Measurements from ENCODE around the gene STRADB. TPM values are rescaled to one million over a fixed set of nuclear protein-coding genes. Genes with fewer than 3 reads are reported as not detected.

The STRADB gene
- total RNA-seq, 1 experiment from 2014 or later, result 17.4 TPM

- CTCF ChIA-PET, result interaction anchor here (1.3 kb wide), 1 partner anchor 27 kb away, joined by 3 read pairs; no protein-coding TSS in a partner anchor
- POLR2A ChIA-PET, result no interaction called here
- Histone ChIP-seq H3K9me3 (ENCODE audit: control insufficient read depth in 1 of 2, insufficient read depth in 1 of 2, low read depth in 1 of 2, low read length in 2 of 2) (no peaks in the 10 kb centered on the region), H3K36me3 (ENCODE audit: control insufficient read depth in 1 of 2, insufficient read depth in 2 of 2, low read length in 2 of 2) (no peaks in the 10 kb centered on the region), H3K9me2 (ENCODE audit: insufficient read depth) (0 out of 2 replicates have a peak, but pooled peaks cover 3% of the 10 kb centered on the region), H3K4me2 (ENCODE audit: low read length) (no peak overlapping the region), H2AFZ (ENCODE audit: low read depth, low read length, poor library complexity, severe bottlenecking) (no peak overlapping the region), H3K27ac (ENCODE audit: low read depth, low read length) (no peak overlapping the region), H3K79me2 (ENCODE audit: insufficient read depth, low read length) (no peaks in the 10 kb centered on the region), H3K27me3 (ENCODE audit: insufficient read depth, low read length) (no peaks in the 10 kb centered on the region), H3K4me1 (ENCODE audit: control insufficient read depth in 1 of 2, insufficient read depth in 2 of 2, low read length in 2 of 2) (peaks cover 0 to 12% of the 10 kb centered on the region in 2 experiments; a peak in 1 of 4 replicates), H4K20me1 (ENCODE audit: insufficient read depth) (no peaks in the 10 kb centered on the region), H3K9ac (ENCODE audit: low read length) (no peak overlapping the region), H3K4me3 (replicated peaks in 1 of 2; ENCODE audit: low read depth in 1 of 2, low read length in 2 of 2) (no peak overlapping the region)
- intact Hi-C loops (cut with micrococcal nuclease), result no loop called here
- TF ChIP-seq TCF7L2 (IDR thresholded peaks at IDR 0.05; ENCODE audit: borderline replicate concordance, extremely low read depth, insufficient read depth, insufficient read length) (no peak), REST (IDR thresholded peaks at IDR 0.05; ENCODE audit: low read depth) (no peak), ATF3 (IDR thresholded peaks at IDR 0.05) (no peak)
- RAD21 ChIA-PET (ENCODE audit: low non-redundant PET in 1 of 2, low total read pairs in 2 of 2, uncharacterized antibody in 2 of 2, unreplicated experiment in 2 of 2), result no interaction called here
- ATAC-seq (peak; percentile 73), DNase-seq (ENCODE audit: low read depth, low spot score) (no peak)
- BruUV-seq (replicated peaks), result no TSS peak
Measured at GRCh38 chr2:201413143-201413542, 38.4 kb upstream of the STRADB start.

- ATAC-seq, result no peak
Measured at GRCh38 chr2:201413552-201413951, 38.0 kb upstream of the STRADB start.

More at GRCh38 chr2:201413552-201413951, 38.0 kb upstream of the STRADB start:
- H2AFZ ChIP-seq (ENCODE audit: low read depth, low read length, poor library complexity, severe bottlenecking), result no peak overlapping the region
- ChIA-PET CTCF (interaction anchor here (1.3 kb wide), 1 partner anchor 27 kb away, joined by 3 read pairs; no protein-coding TSS in a partner anchor), RAD21 (ENCODE audit: low non-redundant PET in 1 of 2, low total read pairs in 2 of 2, uncharacterized antibody in 2 of 2, unreplicated experiment in 2 of 2) (no interaction called here), POLR2A (no interaction called here)
- intact Hi-C loops (cut with micrococcal nuclease), result no loop called here
- no peak overlapping the region for H3K9ac ChIP-seq (ENCODE audit: low read length)
- TF ChIP-seq SRF (IDR thresholded peaks at IDR 0.05; ENCODE audit: low read depth) (no peak), JUND (IDR thresholded peaks at IDR 0.05) (no peak), POLR2AphosphoS5 (IDR thresholded peaks at IDR 0.05; ENCODE audit: low read depth, low read length) (no peak), ZNF274 (IDR thresholded peaks at IDR 0.05; ENCODE audit: low read depth, low read length) (no peak)
- H3K4me2 ChIP-seq (ENCODE audit: low read length), result no peak overlapping the region
- H3K4me1 ChIP-seq (ENCODE audit: control insufficient read depth in 1 of 2, insufficient read depth in 2 of 2, low read length in 2 of 2), result peaks cover 0 to 12% of the 10 kb centered on the region in 2 experiments; a peak in 1 of 4 replicates
- H3K27me3 ChIP-seq (ENCODE audit: insufficient read depth, low read length), result no peaks in the 10 kb centered on the region
- no peak overlapping the region for H3K27ac ChIP-seq (ENCODE audit: low read depth, low read length)
- no peak for DNase-seq (ENCODE audit: low read depth, low spot score)
- BruUV-seq (replicated peaks), result no TSS peak
- H3K9me3 ChIP-seq (ENCODE audit: control insufficient read depth in 1 of 2, insufficient read depth in 1 of 2, low read depth in 1 of 2, low read length in 2 of 2), result no peaks in the 10 kb centered on the region
- H3K36me3 ChIP-seq (ENCODE audit: control insufficient read depth in 1 of 2, insufficient read depth in 2 of 2, low read length in 2 of 2), result no peaks in the 10 kb centered on the region
- H3K9me2 ChIP-seq (ENCODE audit: insufficient read depth), result 0 out of 2 replicates have a peak, but pooled peaks cover 3% of the 10 kb centered on the region
- no peak overlapping the region for H3K4me3 ChIP-seq (replicated peaks in 1 of 2; ENCODE audit: low read depth in 1 of 2, low read length in 2 of 2)
- H3K79me2 ChIP-seq (ENCODE audit: insufficient read depth, low read length), result no peaks in the 10 kb centered on the region
- H4K20me1 ChIP-seq (ENCODE audit: insufficient read depth), result no peaks in the 10 kb centered on the region

All from HCT116 (cell line).